HG02884 (cell line): ENCODE measurements around the gene CHAC2.
A peak's percentile ranks its signal among the peaks of the same experiment; 100 is the strongest.
"Not testable (repeated sequence)": the region's sequence is repeated elsewhere in the genome, so short reads cannot be mapped to it uniquely, and the experiment has no call there.

Source experiments
- ATAC-seq: cut with Tn5 transposase; IDR thresholded peaks from one replicate; pipeline ENCODE4 v1.9.1; 2021; ENCODE audit warnings: mild to moderate bottlenecking, moderate library complexity; ENCODE audit not compliant: unreplicated experiment

CHAC2 gene

GRCh38 chr2:53777134-53777533 lies 9.5 kb downstream of the CHAC2 start:
- ATAC-seq = no peak

- ATAC-seq = no peak
These were observed 11.0 kb downstream of the CHAC2 start for GRCh38 chr2:53778536-53779162.

DNA sequence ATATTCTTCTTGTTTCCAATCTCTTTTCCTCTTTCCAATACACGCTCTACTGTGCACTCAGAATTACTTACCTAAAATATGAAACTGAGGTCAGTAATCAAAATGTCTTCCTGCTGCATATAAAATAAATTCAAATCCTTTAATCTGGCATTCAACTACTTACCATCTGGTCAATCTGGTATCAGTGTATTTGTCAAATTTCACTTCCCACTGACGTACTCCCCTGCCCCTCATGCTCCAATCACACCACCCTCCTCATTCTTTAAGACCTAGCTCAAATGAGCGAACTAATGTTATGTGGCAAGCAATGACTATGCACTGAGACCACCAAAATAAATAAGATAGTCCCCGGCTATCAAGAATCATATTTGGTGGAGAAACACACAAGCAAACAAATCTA lies 12.5 kb downstream of the CHAC2 start:
- no peak for ATAC-seq

DNA sequence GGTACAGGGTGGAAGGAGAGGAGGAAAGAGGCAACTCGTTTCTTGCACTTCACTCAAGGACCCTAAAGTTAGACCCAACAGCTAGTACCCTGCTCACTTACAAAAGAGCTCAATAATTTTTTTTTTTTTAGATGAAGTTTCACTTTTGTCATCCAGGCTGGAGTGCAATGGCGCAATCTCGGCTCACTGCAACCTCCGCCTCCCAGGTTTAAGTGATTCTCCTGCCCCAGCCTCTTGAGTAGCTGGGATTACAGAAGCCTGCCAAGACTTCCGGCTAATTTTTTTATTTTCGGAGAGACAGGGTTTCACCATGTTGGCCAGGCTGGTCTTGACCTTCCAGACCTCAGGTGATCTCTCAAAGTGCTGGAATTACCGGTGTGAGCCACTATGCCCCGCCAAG lies 15.1 kb downstream of the CHAC2 start:
- no peak for ATAC-seq

DNA sequence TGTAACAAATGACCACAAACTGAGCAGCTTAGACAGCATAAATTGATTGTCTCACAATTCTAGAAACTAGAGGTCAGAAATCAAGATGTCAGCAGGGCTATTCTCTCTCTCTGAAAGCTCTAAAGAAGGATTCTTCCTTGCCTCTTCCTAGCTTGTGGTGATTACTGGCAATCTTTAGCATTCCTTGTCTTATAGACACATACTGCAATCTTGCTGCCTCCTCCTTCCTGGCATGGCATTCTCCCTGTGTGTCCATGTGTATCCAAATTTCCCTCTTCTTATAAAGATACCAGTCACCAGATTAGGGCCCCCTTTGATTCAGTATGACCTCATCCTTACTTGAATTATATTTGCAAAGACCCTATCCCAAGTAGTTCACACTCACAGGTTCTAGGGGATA lies 16.8 kb downstream of the CHAC2 start:
- ATAC-seq = no peak

DNA sequence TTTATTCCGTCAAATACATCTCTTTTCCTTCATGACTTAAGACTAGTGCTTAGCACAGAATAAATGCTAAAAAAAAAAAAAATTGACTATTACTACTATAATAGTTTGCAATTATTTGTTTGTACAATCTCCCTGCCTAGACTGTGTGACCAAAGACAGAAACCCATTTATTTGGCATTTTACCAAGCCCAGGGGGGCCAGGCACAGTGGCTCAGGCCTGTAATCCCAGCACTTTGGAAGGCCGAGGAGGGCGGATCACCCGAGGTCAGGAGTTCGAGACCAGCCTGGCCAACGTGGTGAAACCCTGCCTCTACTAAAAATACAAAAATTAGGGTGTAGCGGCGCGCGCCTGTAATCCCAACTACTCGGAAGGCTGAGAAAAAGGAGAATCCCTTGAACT lies 17.8 kb downstream of the CHAC2 start:
- no peak for ATAC-seq

GRCh38 chr2:53786352-53786704 lies 18.7 kb downstream of the CHAC2 start:
- peak; percentile 14 for ATAC-seq

GRCh38 chr2:53786705-53787613 lies 19.4 kb downstream of the CHAC2 start, which contains the start of the genes ASB3 and ERLEC1:
TSS of gene ASB3 (minus strand) at chr2:53786953. CDS start at chr2:53765572, 21,381 bp downstream.
TSS of gene ERLEC1 (plus strand) at chr2:53787044. CDS start at chr2:53787211, 167 bp downstream.
- ATAC-seq = peak; percentile 91

DNA sequence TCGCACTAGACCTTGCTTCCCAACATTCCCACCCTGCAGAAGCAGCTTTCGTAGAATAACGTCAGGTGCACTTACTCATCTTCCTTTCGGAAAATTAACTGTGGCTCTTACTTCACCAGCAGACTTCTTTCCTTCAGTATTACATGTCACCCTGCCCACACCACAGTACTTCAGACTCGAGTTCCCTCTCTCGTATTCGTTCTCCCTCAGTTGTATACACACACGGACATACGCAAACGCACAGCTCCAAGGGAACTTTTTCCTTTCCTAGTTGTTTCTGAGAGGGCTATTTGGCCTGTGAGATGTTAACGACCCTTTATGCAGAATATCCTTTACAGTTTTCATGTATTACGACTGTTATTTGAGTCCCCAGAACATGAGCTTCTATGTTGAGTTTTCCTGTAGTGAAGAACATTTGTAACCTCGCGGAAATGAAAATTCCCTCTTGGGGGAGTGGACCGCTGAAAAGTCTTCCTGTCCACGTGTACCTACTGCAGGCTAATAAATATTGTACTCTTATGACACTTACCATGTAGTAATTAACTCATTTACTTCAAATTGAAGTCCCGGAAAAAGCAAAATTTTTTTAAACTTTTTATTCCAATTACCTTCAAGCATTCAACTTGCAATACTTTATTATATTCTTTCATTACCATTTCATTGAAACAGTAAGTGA lies 20.1 kb downstream of the CHAC2 start:
- peak; percentile 6 for ATAC-seq

DNA sequence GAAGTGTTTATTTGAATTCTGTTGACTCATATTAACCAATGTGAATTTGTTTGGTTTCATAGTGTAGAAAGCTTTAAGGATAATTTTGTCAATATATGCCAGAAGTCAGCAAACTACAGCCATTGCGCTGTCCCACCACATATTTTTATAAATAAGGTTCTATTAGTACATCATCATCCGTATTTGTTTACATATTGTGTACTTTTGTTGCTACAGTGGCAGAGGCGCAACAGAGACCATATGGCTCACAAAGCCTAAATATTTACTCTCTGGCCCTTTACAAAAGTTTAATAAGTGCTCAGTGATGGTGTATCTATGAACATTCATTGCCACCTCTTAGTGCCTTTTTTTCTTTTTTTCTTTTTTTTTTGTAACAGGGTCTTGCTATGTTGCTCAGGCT lies 25.7 kb downstream of the CHAC2 start:
- ATAC-seq = no peak

DNA sequence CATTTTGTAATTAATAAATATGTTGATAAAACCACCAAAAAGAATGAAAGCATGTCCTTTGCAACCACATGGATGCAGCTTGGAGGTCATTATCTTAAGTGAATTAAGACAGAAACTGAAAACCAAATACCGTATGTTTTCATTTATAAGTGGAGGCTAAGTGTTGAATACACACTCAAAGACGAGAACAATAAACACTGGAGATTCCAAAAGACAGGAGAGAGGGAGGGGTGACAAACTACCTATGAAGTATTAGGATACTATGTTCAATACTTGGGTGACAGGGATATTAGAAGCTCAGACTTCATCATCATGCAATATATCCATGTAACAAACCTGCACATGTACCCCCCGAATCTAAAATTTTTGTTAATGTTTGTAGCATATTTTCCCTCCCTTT lies 26.2 kb downstream of the CHAC2 start:
- no peak for ATAC-seq

GRCh38 chr2:53801547-53801946 lies 33.9 kb downstream of the CHAC2 start:
- ATAC-seq = no peak

DNA sequence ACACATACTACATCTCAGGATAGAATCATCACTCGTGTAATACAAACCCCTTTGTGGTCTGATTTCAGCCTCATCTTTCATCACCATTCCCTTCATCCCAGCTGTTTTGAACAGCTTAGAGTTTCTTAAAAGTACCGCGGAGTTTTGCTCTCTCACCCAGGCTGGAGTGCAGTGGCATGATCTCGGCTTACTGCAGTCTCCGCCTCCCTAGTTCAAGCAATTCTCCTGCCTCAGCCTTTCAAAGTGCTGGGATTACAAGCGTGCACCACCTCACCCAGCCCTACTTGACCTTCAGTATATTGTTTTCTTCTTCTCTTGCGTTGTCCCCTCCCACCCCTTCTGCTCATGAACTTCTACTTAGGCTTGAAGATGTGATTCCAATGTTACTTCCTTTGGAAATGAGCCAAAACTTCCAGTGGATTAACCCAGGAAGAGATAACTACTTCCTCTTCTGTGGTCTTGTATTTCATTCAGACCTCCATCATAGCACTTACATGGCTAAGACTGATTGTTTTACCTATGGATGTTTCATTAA lies 35.1 kb downstream of the CHAC2 start:
- ATAC-seq = no peak

GRCh38 chr2:53811601-53812000 lies 44.0 kb downstream of the CHAC2 start:
- no peak for ATAC-seq

GRCh38 chr2:53813151-53813550 lies 45.5 kb downstream of the CHAC2 start:
- no peak for ATAC-seq

- ATAC-seq = no peak
These were observed 51.3 kb downstream of the CHAC2 start for GRCh38 chr2:53818854-53819435.

- ATAC-seq = no peak
These were observed 52.0 kb downstream of the CHAC2 start for GRCh38 chr2:53819634-53820033.

GRCh38 chr2:53820048-53820447 lies 52.4 kb downstream of the CHAC2 start:
- no peak for ATAC-seq

GRCh38 chr2:53820711-53821110 lies 53.1 kb downstream of the CHAC2 start:
- ATAC-seq = no peak

DNA sequence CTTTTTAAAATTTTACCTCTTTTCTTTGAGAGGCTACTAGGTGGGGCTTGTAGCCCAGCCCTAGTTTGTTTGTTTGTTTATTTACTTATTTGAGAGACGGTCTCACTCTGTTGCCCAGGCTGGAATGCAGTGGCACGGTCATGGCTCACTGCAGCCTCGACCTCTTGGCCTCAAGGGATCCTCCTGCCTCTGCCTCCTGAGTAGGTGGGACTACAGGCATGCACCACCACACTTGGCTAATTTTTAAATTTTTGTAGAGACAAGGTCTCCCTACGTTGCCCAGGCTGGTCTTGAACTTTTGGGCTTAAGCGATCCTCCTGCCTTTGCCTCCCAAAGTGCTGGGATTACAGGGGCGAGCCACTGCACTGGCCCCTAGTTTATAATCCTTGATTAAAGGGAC lies 54.2 kb downstream of the CHAC2 start:
- no peak for ATAC-seq

GRCh38 chr2:53823639-53824038 lies 56.0 kb downstream of the CHAC2 start:
- ATAC-seq = not testable (repeated sequence)
